ENCODE data around the gene MVD. TPM values are rescaled to one million over a fixed set of nuclear protein-coding genes. Genes with fewer than 3 reads are reported as not detected.

The MVD gene
- total RNA-seq, 4 donors from 2014 or later = 20.7 to 52.5 (median 43.2) TPM

DNA sequence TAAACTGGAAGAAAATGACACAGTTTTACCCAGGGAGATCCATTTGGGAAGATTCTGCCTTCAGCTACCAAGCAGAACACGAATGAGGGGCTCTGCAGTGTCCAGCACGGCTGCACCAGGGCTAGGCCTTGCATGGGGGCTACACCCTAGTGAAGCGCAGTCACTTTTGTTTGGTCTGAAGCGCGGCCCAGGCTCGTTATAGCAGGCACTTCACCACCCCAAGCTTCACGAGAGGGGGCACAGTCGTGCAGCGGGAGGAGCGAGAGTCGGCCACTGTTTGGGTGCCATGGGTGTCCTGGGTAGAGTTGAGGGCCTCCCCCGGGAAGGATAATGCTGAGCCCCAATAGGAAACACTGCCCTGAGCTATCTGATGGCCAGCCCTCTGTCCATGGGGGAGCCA is 46.2 kb downstream of the MVD start:
- intact Hi-C loops (cut with DNase I) = no loop called here
- no peak for DNase-seq
- WGBS, 2 donors = 83 to 90% methylated on average over 8 to 12 of the region's 12 CpGs
- TF ChIP-seq, protein P1, sequence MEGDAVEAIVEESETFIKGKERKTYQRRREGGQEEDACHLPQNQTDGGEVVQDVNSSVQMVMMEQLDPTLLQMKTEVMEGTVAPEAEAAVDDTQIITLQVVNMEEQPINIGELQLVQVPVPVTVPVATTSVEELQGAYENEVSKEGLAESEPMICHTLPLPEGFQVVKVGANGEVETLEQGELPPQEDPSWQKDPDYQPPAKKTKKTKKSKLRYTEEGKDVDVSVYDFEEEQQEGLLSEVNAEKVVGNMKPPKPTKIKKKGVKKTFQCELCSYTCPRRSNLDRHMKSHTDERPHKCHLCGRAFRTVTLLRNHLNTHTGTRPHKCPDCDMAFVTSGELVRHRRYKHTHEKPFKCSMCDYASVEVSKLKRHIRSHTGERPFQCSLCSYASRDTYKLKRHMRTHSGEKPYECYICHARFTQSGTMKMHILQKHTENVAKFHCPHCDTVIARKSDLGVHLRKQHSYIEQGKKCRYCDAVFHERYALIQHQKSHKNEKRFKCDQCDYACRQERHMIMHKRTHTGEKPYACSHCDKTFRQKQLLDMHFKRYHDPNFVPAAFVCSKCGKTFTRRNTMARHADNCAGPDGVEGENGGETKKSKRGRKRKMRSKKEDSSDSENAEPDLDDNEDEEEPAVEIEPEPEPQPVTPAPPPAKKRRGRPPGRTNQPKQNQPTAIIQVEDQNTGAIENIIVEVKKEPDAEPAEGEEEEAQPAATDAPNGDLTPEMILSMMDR (IDR thresholded peaks at IDR 0.05) = no peak
- no peak for TF ChIP-seq POLR2A (IDR thresholded peaks at IDR 0.05)
- Histone ChIP-seq H3K4me3 (replicated peaks in 1 of 3) (no peak overlapping the region), H3K27ac (no peak overlapping the region), H3K4me1 (peaks cover 0 to 12% of the 10 kb centered on the region in 2 donors), H3K36me3 (peaks cover 0 to 6% of the 10 kb centered on the region in 2 donors), H3K9me3 (no peaks in the 10 kb centered on the region), H3K27me3 (no peaks in the 10 kb centered on the region)

DNA sequence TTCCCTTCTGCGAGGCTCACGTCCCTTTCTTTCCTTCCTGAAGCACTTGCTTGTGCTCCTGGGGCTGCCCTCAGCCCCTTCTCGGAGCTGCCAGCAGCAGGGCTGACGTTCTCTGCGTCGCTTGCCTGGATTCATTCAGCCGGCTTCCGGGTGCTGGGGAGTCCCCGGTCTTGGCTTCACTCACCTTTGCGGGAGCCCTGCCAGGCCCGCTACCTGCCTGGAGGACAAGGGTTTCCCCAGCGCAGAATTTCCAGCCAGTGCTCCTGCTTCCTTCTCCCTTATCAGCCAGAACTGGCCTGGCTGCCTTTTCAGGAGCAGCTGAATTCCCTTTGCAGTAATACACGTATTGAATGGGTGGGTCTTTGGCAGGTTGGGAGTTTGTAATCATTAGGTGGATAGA is 46.6 kb downstream of the MVD start:
- Histone ChIP-seq H3K9me3 (no peaks in the 10 kb centered on the region), H3K4me3 (replicated peaks in 1 of 3) (no peak overlapping the region), H3K36me3 (peaks cover 3 to 11% of the 10 kb centered on the region in 2 donors), H3K4me1 (peaks cover 0 to 12% of the 10 kb centered on the region in 2 donors), H3K27ac (no peak overlapping the region), H3K27me3 (no peaks in the 10 kb centered on the region)
- DNase-seq = peak; percentile 92 to 95
- WGBS, 2 donors = 41 to 48% methylated on average over 13 of the region's 13 CpGs
- intact Hi-C loops (cut with DNase I) = no loop called here
- TF ChIP-seq, protein P1 (IDR thresholded peaks at IDR 0.05) = no peak
- TF ChIP-seq POLR2A (IDR thresholded peaks at IDR 0.05) = no peak

DNA sequence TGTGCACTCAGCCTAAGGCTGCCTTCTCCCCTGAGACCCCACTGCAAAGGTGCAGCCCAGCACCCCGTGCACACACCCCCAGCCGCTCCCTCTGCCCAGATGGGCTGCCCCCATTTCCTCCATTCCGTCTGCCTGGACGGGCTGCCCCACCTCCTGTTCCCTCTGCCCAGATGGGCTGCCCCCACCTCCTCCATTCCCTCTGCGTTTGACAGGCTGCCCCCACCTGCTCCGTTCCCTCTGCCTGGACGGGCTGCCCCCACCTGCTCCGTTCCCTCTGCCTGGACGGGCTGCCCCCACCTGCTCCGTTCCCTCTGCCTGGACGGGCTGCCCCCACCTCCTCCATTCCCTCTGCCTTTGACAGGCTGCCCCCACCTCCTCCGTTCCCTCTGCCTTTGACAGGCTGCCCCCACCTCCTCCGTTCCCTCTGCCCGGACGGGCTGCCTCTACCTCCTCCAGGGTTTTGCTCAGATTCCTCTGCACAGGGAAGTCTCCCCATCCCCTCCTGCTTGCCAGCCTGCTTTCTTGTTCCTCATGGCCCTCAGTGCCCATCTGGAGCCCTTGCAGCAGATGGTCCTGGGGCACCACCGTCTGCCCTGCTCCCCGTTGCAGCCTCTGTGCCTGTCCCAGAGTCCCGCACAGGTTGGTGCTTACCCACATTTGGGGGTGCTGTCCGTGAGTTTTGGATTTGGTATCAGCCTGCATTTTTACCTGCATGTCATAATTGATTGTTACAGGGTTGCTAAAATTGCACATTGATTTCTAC is 47.9 kb downstream of the MVD start:
- Histone ChIP-seq H3K4me1 (peaks cover 0 to 12% of the 10 kb centered on the region in 2 donors), H3K4me3 (replicated peaks in 1 of 3) (no peak overlapping the region), H3K27ac (no peak overlapping the region), H3K36me3 (peaks cover 10 to 24% of the 10 kb centered on the region in 2 donors), H3K9me3 (no peaks in the 10 kb centered on the region), H3K27me3 (no peaks in the 10 kb centered on the region)
- no peak for DNase-seq
- 90 to 91% methylated on average over 19 of the region's 19 CpGs for WGBS, 2 donors
- intact Hi-C loops (cut with DNase I) = no loop called here
- TF ChIP-seq, protein P1 (IDR thresholded peaks at IDR 0.05) = no peak

DNA sequence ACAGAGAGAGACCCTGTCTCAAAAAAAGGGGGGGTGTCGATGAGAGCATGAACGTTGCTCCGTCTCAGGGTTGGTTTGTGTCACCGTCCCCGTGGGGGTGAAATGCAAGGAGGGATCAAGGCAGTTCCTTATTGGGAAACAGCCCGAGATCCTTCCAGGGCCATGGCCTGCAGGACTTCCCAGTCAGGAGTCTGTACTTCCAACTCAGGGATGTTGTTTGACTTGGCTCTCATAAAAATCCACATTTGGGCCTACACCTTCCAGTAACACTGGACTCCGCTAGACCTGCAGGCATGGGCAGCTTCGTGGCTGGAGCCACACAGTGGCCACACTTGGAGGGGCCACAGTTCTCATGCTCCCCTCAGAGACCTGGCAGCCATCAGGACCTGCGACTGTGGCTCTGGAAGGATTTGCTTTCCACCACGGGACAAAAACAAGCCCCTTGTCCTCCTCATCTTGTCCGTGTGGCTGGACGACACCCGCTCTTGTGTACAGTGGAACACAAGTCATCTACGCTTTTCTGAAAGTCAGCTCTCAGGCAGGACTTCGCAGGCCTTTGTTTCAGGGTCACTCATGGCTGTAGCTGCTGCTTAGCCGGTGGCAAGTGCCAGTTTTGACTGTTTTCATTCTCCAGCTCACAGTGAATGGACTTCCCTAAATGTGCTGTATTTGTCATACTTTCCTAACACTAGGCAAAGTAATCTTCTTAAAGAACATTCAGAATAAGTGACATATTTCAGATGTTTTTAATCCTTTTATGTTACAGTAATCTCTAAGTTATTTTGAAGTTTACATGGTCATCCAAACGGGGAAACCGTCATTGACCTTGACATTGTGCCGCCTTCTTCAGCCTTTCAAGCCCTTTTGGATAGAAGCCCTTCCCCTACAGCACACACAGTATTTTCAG is 48.7 kb downstream of the MVD start:
- H3K36me3 ChIP-seq = peaks cover 18 to 32% of the 10 kb centered on the region in 2 donors
- 86 to 91% methylated on average over 19 of the region's 19 CpGs for WGBS, 2 donors
- H3K9me3 ChIP-seq = no peaks in the 10 kb centered on the region
- no peak for DNase-seq
- peaks cover 0 to 12% of the 10 kb centered on the region in 2 donors for H3K4me1 ChIP-seq
- no peaks in the 10 kb centered on the region for H3K27me3 ChIP-seq
- no peak overlapping the region for H3K4me3 ChIP-seq (replicated peaks in 1 of 3)
- no peak overlapping the region for H3K27ac ChIP-seq
- no peak for TF ChIP-seq POLR2A (IDR thresholded peaks at IDR 0.05)
- TF ChIP-seq, protein P1 (IDR thresholded peaks at IDR 0.05) = no peak
- intact Hi-C loops (cut with DNase I) = no loop called here

Data from thyroid gland (tissue), 4 donors.